Lung (tissue), 12 donors: ENCODE results near the gene NAXD. TPM values are rescaled to one million over a fixed set of nuclear protein-coding genes. Genes with fewer than 3 reads are reported as not detected.

ENCODE experiments used
- ATAC-seq: fragments of 200-7000 bp; cut with Tn5 transposase; one replicate; pipeline ENCODE4 v1.9.1; 2020; ENCODE audit warnings: moderate number of reproducible peaks; ENCODE audit not compliant: insufficient read depth, low FRiP score
- DNase-seq, 3 donors: peaks; one replicate each; pipeline ENCODE4 v3.0.0-alpha.2; 2013 to 2017
- H3K27ac ChIP-seq, 2 donors: one replicate each; pipeline ENCODE4 v1.5.1; 2013; ENCODE audit warnings: mild to moderate bottlenecking in 2 of 2, moderate library complexity in 2 of 2, control low read depth in 1 of 2, inconsistent platforms in 1 of 2, low read depth in 1 of 2, low read length in 1 of 2
- H3K27me3 ChIP-seq, 3 donors: one replicate each; pipeline ENCODE4 v1.5.1; 2013; ENCODE audit warnings: low read length in 2 of 3; ENCODE audit not compliant: control insufficient read depth in 3 of 3, insufficient read depth in 3 of 3
- H3K36me3 ChIP-seq, 4 donors: one replicate each; pipeline ENCODE4 v1.5.1; 2013; ENCODE audit warnings: low read length in 4 of 4, mild to moderate bottlenecking in 1 of 4, moderate library complexity in 1 of 4; ENCODE audit not compliant: control insufficient read depth in 4 of 4, insufficient read depth in 4 of 4
- H3K4me1 ChIP-seq, 5 donors: one replicate each; pipeline ENCODE4 v1.5.1; 2013; ENCODE audit warnings: low read length in 5 of 5, mild to moderate bottlenecking in 2 of 5, moderate library complexity in 1 of 5; ENCODE audit not compliant: control insufficient read depth in 5 of 5, insufficient read depth in 5 of 5
- H3K4me3 ChIP-seq: one replicate; pipeline ENCODE4 v1.5.1; 2013; ENCODE audit warnings: mild to moderate bottlenecking, control low read depth, moderate library complexity
- H3K9ac ChIP-seq, 2 donors: one replicate each; pipeline ENCODE4 v1.5.1; 2013; ENCODE audit warnings: low read length in 2 of 2, control low read depth in 1 of 2; ENCODE audit not compliant: insufficient read depth in 1 of 2
- H3K9me3 ChIP-seq, 4 donors: one replicate each; pipeline ENCODE4 v1.5.1; 2013; ENCODE audit warnings: low read length in 3 of 4, mild to moderate bottlenecking in 1 of 4, moderate library complexity in 1 of 4; ENCODE audit not compliant: control insufficient read depth in 4 of 4, insufficient read depth in 3 of 4
- WGBS, 2 donors: extraction: QIAGEN DNeasy Blood & Tissue Kit; methylation state at CpG; one replicate each; pipeline ENCODE4 v1.1.7; 2013; 5-methylcytosine and 5-hydroxymethylcytosine counted together
- polyA plus RNA-seq, 2 donors: library from polyadenylated mRNA; stranded (reverse); fragments of 200-250 nt; gene quantifications; one replicate each; pipeline ENCODE4 v1.2.1, GENCODE V29; 2013
- total RNA-seq, 2 donors: library from RNA; depleted of rRNA in 1 of 2; stranded (reverse); fragments of >200 nt in 1 of 2; gene quantifications; one replicate each; pipeline ENCODE4 v1.2.1, GENCODE V29; 2014 to 2021
- TF ChIP-seq, protein P1 (sequence below): IDR thresholded peaks from 2 replicates; pipeline ENCODE4 v1.5.1; 2012; ENCODE audit warnings: mild to moderate bottlenecking; ENCODE audit errors: control extremely low read depth, extremely low read depth
- donor health status: control.
- donor health status: control.
- donor health status: Bipolar disorder and iron deficiency.
- donor health status: healthy.
- donor health status: DM: yes; HTN: yes; CAD: no.

The NAXD gene
- total and polyA plus RNA-seq, 4 donors = 24.1 to 28.9 (median 28.6) TPM

DNA sequence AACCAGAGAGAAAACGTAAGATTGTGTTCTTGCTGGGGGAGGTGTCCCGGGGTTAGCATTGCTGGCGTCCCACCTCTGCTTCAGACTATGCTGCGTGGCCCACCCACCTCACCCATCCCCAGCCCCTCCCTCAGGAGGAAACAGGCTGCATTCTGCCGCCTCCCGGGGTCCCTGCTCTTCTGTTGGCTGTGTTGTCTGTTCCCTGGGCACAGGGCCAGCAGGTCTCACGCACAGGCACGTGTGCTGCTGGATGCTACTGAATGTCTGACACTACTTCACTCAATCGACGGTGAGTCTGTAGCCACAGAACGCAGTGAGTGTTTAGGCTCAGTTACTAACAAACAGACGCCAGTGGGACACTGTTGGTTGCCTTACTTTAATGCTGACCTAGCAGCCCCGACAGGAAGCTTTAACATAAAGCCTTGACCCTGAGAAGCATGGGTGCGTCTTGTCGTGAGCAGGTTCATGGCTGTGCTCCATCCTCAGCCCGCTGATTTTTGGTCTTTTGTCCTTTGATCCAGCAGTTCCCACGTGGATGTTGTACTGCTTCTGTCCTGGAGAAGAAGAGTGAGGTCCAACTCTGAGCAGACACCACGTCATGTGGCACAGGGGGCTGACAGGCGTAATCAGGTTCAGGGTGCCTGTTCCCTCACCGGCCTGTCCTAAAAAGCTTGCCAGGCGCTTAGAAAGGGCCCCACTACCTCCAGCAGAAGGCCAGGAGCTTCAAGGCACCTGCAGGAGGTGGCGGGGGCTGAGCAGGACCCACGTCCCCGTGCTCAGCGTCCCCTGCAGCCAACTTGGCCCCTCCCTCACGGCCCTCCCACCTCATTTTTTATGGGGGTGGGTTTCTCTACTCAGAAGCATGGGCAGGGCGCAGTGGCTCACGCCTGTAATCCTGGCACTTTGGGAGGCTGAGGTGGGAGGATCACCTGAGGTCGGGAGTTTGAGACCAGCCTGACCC, 26.0 kb downstream of the NAXD start:
- no peak overlapping the region for H3K27ac ChIP-seq
- H3K27me3 ChIP-seq = no peaks in the 10 kb centered on the region
- peaks cover 23 to 76% (median 47%) of the 10 kb centered on the region in 4 donors for H3K36me3 ChIP-seq
- ATAC-seq = no peak
- H3K4me1 ChIP-seq = peaks cover 0 to 20% (median 0%) of the 10 kb centered on the region in 5 donors
- 85% methylated on average over 29 of the region's 29 CpGs for WGBS, 2 donors
- no peaks in the 10 kb centered on the region for H3K9me3 ChIP-seq
- H3K4me3 ChIP-seq = no peak overlapping the region
- H3K9ac ChIP-seq = no peak overlapping the region
- peak; percentile 22 to 48 (median 27) for DNase-seq
- TF ChIP-seq, protein P1, sequence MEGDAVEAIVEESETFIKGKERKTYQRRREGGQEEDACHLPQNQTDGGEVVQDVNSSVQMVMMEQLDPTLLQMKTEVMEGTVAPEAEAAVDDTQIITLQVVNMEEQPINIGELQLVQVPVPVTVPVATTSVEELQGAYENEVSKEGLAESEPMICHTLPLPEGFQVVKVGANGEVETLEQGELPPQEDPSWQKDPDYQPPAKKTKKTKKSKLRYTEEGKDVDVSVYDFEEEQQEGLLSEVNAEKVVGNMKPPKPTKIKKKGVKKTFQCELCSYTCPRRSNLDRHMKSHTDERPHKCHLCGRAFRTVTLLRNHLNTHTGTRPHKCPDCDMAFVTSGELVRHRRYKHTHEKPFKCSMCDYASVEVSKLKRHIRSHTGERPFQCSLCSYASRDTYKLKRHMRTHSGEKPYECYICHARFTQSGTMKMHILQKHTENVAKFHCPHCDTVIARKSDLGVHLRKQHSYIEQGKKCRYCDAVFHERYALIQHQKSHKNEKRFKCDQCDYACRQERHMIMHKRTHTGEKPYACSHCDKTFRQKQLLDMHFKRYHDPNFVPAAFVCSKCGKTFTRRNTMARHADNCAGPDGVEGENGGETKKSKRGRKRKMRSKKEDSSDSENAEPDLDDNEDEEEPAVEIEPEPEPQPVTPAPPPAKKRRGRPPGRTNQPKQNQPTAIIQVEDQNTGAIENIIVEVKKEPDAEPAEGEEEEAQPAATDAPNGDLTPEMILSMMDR = no peak

DNA sequence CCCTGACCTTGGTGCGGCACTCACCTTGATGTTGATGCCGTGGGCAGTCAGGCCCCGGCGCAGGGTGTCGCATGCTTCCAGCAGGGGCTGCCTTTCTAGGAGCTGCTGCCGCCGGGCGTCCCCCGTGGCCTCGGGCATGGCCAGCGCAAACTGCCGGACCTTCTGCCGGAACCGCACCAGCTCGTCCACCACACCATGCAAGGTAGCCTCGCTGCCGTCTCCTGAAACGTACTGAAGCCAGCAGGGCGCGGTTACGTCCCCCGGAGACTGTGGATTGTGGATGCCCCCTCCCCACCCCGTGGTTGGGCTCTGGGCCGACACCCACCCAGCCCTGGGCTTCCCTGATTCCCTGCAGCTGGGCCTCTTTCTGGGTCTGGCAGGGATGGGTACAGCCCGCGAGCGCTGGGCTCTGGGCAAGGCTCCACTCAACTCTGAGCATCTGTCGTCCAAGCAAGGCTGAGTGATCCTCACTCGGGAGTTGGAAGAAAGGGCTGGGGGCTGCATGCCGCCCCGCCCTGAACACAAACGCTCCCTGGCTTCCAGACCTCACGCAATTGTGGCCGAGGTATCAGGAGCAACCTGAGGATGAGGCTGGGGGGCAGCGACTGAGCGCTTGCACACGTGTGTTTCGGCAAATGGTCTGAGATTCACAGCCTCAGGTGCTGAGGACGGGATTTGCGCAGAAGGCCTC, 27.1 kb downstream of the NAXD start:
- Histone ChIP-seq H3K9ac (no peak overlapping the region), H3K4me3 (no peak overlapping the region), H3K9me3 (no peaks in the 10 kb centered on the region), H3K27me3 (no peaks in the 10 kb centered on the region), H3K36me3 (peaks cover 16 to 74% (median 38%) of the 10 kb centered on the region in 4 donors), H3K27ac (no peak overlapping the region), H3K4me1 (peaks cover 0 to 20% (median 0%) of the 10 kb centered on the region in 5 donors)
- TF ChIP-seq, protein P1 = no peak
- WGBS, 2 donors = 95 to 97% methylated on average over 40 of the region's 40 CpGs
- ATAC-seq = no peak
- DNase-seq = no peak

DNA sequence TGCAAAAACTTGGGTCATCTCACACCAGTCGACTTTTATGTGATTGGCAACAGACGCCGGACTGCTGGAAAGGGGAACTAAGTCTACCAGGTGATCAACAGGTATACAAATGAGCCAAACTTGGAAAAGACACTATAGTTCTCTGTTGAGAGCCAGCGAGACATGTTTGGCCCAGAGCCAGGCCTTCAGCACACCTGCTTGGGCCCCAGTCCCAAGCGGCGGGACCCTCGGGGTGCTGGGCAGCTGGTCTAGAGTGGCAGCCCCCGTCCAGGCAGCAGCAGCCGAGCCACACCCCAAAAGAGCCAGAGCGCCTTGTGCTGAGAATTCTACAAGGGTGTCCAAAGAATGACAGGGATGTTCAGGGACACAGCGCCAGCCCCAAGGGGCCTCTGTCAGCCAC, 28.0 kb downstream of the NAXD start:
- TF ChIP-seq, protein P1 = no peak
- no peaks in the 10 kb centered on the region for H3K27me3 ChIP-seq
- H3K9me3 ChIP-seq = no peaks in the 10 kb centered on the region
- WGBS, 2 donors = 84 to 89% methylated on average over 11 of the region's 11 CpGs
- H3K4me1 ChIP-seq = peaks cover 0 to 20% (median 0%) of the 10 kb centered on the region in 5 donors
- H3K27ac ChIP-seq = no peak overlapping the region
- DNase-seq (no peak), ATAC-seq (no peak)
- H3K9ac ChIP-seq = no peak overlapping the region
- H3K36me3 ChIP-seq = peaks cover 9 to 67% (median 34%) of the 10 kb centered on the region in 4 donors
- no peak overlapping the region for H3K4me3 ChIP-seq
